Breast epithelium (tissue), 4 donors: Measurements from ENCODE around the gene RAET1E. TPM values are rescaled to one million over a fixed set of nuclear protein-coding genes. Genes with fewer than 3 reads are reported as not detected.

Experiments
- DNase-seq, 2 donors: peaks; one replicate each; pipeline ENCODE4 v3.0.0-alpha.2; 2019; ENCODE audit warnings: low spot score in 2 of 2
- H3K27ac ChIP-seq, 2 donors: fragments of 200-600 bp; sonication (generic) in 1 of 2; one replicate each; pipeline ENCODE4 v1.5.1; 2016 to 2019; ENCODE audit warnings: mild to moderate bottlenecking in 1 of 2
- H3K27me3 ChIP-seq, 2 donors: fragments of 200-600 bp; sonication (generic) in 1 of 2; one replicate each; pipeline versions ENCODE4 v1.5.1 to v1.6.0; 2017 to 2019; ENCODE audit warnings: control low read depth in 1 of 2, mild to moderate bottlenecking in 1 of 2
- H3K36me3 ChIP-seq: fragments of 200-600 bp; one replicate; pipeline ENCODE4 v1.5.1; 2019
- H3K4me1 ChIP-seq, 2 donors: fragments of 200-600 bp; sonication (generic); one replicate each; pipeline ENCODE4 v1.5.1; 2016 to 2019; ENCODE audit warnings: control low read depth in 1 of 2
- H3K4me3 ChIP-seq, 3 donors: fragments of 200-600 bp; sonication (generic); 1 replicate in 2 of 3; 2 replicates in 1 of 3; pipeline ENCODE4 v1.5.1; 2016 to 2019; ENCODE audit warnings: mild to moderate bottlenecking in 3 of 3, moderate library complexity in 2 of 3
- H3K9me3 ChIP-seq, 2 donors: fragments of 200-600 bp; sonication (generic) in 1 of 2; one replicate each; pipeline ENCODE4 v1.5.1; 2016 to 2019; ENCODE audit warnings: control low read depth in 1 of 2
- CTCF ChIP-seq, 3 donors: fragments of 450-650 bp; IDR thresholded peaks; one replicate each; pipeline ENCODE4 v1.5.1; 2016 to 2017; ENCODE audit warnings: antibody characterized with exemption in 3 of 3, mild to moderate bottlenecking in 3 of 3, moderate library complexity in 3 of 3
- POLR2A ChIP-seq: fragments of 450-650 bp; IDR thresholded peaks from one replicate; pipeline ENCODE4 v1.6.1; 2016; ENCODE audit warnings: antibody characterized with exemption, mild to moderate bottlenecking, moderate library complexity
- POLR2AphosphoS5 ChIP-seq, 3 donors: sonication (generic); formaldehyde crosslinking; IDR thresholded peaks; one replicate each; pipeline ENCODE4 v1.6.1; 2017; ENCODE audit warnings: antibody characterized with exemption in 3 of 3
- intact Hi-C: fragments of 100-400 bp; cut with DNase I; formaldehyde crosslinking; loops from one replicate; pipeline ENCODE4 v1.15.1; 2023; ENCODE audit warnings: low total_unique reads
- total RNA-seq, 3 donors: library from RNA; depleted of rRNA; stranded (reverse); fragments of >200 nt; gene quantifications; one replicate each; pipeline ENCODE4 v1.1.0, GENCODE V29; 2016

Gene RAET1E
- total RNA-seq, 3 donors from 2014 or later, result 2.0 TPM; not detected in 2

DNA sequence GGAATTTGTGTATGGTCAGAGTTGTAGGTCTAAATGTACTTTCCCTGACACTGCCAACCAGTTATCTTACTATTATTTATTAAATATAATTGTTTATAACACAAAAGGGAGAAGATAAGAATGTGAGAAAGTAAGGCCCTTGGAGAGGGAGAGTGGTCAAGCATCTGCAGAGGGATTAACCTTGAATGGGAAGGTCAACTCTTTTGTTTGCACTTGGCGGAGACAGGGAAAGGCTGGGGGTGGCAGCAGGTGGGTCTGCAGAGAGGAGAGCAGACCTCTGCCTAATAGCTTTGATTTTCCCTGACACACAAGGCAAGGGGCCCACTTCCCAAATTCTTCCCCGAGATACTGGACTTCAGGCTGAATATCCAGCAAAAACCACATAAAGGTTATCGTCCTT, 38.0 kb downstream of the RAET1E start:
- no peaks in the 10 kb centered on the region for H3K9me3 ChIP-seq
- TF ChIP-seq CTCF (IDR thresholded peaks at IDR 0.05), result no peak
- no peak for TF ChIP-seq POLR2AphosphoS5 (IDR thresholded peaks at IDR 0.05)
- TF ChIP-seq POLR2A, result no peak
- H3K27ac ChIP-seq, result no peak overlapping the region
- no peaks in the 10 kb centered on the region for H3K27me3 ChIP-seq
- no peaks in the 10 kb centered on the region for H3K36me3 ChIP-seq
- intact Hi-C loops, result no loop called here
- H3K4me3 ChIP-seq, result no peak overlapping the region
- peaks cover 0 to 4% of the 10 kb centered on the region in 2 donors for H3K4me1 ChIP-seq
- no peak for DNase-seq

GRCh38 chr6:149859368-149859767, 38.5 kb downstream of the RAET1E start:
- no peak for TF ChIP-seq POLR2A
- TF ChIP-seq POLR2AphosphoS5 (IDR thresholded peaks at IDR 0.05), result no peak
- no peak for TF ChIP-seq CTCF (IDR thresholded peaks at IDR 0.05)
- Histone ChIP-seq H3K4me3 (no peak overlapping the region), H3K36me3 (no peaks in the 10 kb centered on the region), H3K4me1 (peaks cover 0 to 9% of the 10 kb centered on the region in 2 donors), H3K9me3 (no peaks in the 10 kb centered on the region), H3K27ac (no peak overlapping the region), H3K27me3 (no peaks in the 10 kb centered on the region)
- intact Hi-C loops, result no loop called here
- DNase-seq, result no peak

DNA sequence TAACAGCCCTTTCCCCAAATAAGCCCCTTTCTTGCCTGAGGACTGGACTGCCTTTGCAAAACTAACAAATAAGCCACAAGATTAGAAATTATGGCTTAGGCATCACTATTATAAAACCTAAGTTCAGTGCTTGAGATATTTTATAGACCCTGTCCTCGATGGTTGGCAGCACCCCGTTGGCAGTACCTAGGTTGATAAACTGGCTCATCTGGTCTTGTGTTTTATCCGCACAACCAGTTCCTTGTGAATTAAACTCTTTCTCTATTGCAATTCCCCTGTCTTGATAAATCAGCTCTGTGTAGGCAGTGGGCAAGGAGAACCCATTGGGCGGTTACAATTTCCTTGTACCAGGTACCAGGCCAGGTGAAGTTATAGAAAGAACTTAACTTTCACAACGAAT, 40.4 kb downstream of the RAET1E start:
- Histone ChIP-seq H3K4me3 (no peak overlapping the region), H3K27me3 (no peaks in the 10 kb centered on the region), H3K9me3 (no peaks in the 10 kb centered on the region), H3K4me1 (peaks cover 0 to 10% of the 10 kb centered on the region in 2 donors), H3K27ac (no peak overlapping the region), H3K36me3 (no peaks in the 10 kb centered on the region)
- TF ChIP-seq CTCF (IDR thresholded peaks at IDR 0.05), result no peak
- no peak for TF ChIP-seq POLR2AphosphoS5 (IDR thresholded peaks at IDR 0.05)
- intact Hi-C loops, result no loop called here
- no peak for DNase-seq

DNA sequence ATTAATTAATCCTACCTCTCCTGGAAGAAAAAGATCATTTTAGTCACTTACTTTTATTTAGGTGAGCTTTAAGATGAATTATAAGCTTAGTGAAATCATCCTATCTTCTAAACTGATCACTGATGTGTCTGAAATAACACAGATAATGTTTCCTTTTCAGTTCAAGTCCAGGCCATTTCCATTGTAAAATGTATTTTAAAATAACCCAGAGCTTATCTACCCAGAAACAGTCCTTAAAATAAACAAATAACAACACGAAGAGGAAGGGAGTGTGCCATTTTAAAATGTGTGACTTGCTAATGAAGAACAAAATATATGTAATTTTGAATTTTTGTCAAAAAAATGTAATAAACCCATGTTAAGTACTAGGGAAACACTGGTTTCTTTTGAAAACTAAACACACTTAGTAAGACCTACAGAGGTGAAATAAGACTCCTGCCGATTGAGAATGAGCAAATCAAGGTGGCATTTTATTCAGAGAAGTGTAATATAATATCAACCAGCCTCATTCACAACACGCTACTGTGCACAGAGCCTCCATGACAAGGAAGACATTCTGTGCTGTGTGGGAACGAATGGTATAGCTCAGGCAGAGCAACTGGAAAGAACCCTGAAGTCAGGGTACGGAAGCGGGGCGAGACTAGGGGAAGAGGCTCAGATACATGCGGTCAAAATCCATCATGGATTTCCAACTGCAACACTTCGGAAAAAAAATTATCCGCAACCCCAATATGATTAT, 41.5 kb downstream of the RAET1E start:
- no peaks in the 10 kb centered on the region for H3K36me3 ChIP-seq
- no peak overlapping the region for H3K4me3 ChIP-seq
- intact Hi-C loops, result no loop called here
- no peaks in the 10 kb centered on the region for H3K9me3 ChIP-seq
- H3K27me3 ChIP-seq, result no peaks in the 10 kb centered on the region
- H3K27ac ChIP-seq, result peak overlapping the region; percentile 15 to 42
- TF ChIP-seq CTCF (IDR thresholded peaks at IDR 0.05) (no peak), POLR2AphosphoS5 (IDR thresholded peaks at IDR 0.05) (no peak), POLR2A (no peak)
- H3K4me1 ChIP-seq, result peaks cover 0 to 10% of the 10 kb centered on the region in 2 donors
- DNase-seq, result no peak

GRCh38 chr6:149855741-149856140, 42.2 kb downstream of the RAET1E start:
- Histone ChIP-seq H3K4me3 (no peak overlapping the region), H3K27me3 (no peaks in the 10 kb centered on the region), H3K4me1 (peaks cover 0 to 10% of the 10 kb centered on the region in 2 donors), H3K9me3 (no peaks in the 10 kb centered on the region), H3K27ac (peak overlapping the region; percentile 15 to 42), H3K36me3 (no peaks in the 10 kb centered on the region)
- TF ChIP-seq POLR2A (no peak), POLR2AphosphoS5 (IDR thresholded peaks at IDR 0.05) (no peak), CTCF (IDR thresholded peaks at IDR 0.05) (no peak)
- no peak for DNase-seq
- intact Hi-C loops, result no loop called here
